Smooth muscle cell of the coronary artery (primary cell): ENCODE data around the gene IVD. TPM values are rescaled to one million over a fixed set of nuclear protein-coding genes. Genes with fewer than 3 reads are reported as not detected.

Experiments used
- total RNA-seq: library from RNA; depleted of rRNA; stranded (reverse); fragments of >200 nt; gene quantifications from 2 replicates; pipeline ENCODE4 v1.2.3, GENCODE V29; 2014; ENCODE audit warnings: low replicate concordance

The IVD gene
- 34.0 and 55.6 TPM in 2 replicates for total RNA-seq

DNA sequence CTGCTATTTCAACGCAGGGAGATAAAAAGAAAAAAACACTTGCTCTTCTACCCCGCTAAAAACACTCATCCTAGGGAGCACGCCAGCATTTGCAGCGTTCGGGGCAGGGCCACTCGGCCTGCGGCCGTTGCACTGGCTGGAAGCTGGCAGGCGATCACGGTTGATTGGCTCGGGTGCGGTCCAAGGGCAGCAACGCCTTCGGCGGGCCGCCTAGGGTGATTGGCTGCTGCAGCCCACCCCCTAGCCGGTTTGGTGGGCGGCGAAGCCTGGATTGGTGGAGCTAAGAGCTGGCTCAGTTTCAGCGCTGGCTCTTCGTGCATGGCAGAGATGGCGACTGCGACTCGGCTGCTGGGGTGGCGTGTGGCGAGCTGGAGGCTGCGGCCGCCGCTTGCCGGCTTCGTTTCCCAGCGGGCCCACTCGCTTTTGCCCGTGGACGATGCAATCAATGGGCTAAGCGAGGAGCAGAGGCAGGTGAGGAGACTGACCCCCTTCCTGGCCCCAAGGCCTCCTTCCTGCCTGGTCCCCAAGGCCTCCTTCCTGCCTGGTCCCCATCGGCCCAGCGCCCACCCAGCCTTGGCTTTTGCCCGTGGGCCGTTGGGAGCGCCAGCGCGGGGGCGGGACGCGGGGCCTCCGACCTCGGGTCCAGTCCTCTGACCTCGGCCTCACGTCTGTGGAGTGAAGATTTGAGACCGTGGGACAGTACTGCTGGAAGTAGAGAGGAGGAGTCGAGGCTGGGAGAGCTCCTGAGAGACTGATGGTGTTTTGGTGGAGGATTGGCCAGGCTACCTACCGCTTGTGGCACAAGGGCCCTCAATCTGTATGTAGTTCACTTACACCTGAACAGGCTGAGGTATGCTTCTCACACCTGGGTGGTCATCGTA is at the start of gene IVD:
Gene IVD (plus strand): TSS at position 295 of the 881 bp plus-strand sequence. CDS start 33 bp downstream, at position 328.

DNA sequence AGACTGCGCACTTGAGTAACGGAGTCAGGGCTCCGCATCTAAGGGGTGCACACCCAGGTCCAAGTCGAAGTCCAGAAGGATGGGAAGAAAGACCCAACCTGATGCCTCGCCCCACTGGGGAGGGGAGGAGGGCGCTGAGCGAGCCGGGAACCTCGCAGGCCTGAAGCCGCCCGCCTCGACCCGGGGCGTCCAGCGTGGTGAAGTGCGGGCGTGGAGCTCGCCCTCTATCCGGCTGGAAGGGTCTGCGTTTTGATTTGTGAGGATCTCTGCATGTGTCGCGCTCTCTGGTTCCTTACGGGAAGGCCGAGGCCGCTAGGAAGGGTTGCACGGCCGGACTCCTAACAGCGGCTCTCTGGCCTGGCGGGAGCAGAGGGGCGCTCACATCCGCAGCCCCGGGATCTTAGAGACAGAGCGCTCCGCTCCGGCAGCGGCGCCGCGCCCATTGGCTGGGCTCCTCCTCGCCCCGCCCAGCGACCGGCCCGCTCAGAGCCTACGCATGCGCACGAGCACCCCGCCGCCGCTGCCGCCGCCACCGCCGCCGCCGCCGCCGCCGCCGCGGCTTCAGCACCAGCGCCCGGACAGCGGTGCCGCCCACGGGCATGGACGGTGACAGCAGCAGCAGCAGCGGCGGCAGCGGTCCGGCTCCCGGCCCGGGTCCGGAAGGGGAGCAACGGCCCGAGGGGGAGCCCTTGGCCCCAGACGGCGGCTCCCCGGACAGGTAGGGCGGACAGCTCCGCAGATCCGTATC is 47.7 kb upstream of the IVD start, which contains the start of gene DISP2:
Gene DISP2 (plus strand): TSS at position 497 of the 748 bp plus-strand sequence. CDS start 103 bp downstream, at position 600.

DNA sequence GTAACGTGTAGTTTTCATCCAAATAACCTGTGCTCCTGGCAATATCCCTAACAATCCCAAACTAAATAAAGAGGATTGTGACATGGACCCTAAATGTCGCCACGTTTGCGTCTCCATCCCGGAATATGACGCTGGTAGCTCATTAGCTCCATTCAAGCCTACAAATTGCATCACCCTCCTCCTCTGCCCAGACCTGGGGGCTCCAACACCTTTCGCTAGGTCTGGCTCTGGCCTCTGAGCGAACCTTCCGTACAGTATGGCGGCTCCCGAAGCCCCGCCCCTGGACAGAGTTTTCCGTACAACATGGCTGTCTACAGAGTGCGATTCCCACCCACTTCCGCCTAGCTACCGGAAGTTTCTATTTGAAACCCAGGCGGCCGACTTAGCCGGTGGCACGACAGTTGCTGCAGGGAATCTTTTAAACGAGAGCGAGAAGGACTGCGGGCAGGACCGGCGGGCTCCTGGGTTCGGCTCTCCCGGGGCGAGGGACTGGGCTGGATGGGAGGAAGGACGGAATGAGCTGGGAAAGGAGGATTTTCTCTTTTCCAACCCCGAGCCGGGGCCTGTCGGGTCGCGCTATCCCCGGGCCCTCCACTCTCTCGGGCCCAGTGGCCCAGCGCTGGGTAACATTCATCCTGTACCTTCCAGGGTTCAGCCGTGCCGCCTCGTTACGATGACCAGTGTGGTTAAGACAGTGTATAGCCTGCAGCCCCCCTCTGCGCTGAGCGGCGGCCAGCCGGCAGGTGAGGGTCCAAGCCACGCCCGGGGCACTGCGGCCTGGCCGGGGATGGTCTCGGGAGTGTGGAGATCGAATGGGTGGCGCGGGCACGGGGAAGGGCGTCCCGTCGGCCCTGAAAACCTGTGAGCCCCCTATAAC is 22.8 kb upstream of the IVD start, which contains the start of gene KNSTRN:
Gene KNSTRN (plus strand): TSS at position 142 of the 877 bp plus-strand sequence. CDS start 115 bp downstream, at position 257.

DNA sequence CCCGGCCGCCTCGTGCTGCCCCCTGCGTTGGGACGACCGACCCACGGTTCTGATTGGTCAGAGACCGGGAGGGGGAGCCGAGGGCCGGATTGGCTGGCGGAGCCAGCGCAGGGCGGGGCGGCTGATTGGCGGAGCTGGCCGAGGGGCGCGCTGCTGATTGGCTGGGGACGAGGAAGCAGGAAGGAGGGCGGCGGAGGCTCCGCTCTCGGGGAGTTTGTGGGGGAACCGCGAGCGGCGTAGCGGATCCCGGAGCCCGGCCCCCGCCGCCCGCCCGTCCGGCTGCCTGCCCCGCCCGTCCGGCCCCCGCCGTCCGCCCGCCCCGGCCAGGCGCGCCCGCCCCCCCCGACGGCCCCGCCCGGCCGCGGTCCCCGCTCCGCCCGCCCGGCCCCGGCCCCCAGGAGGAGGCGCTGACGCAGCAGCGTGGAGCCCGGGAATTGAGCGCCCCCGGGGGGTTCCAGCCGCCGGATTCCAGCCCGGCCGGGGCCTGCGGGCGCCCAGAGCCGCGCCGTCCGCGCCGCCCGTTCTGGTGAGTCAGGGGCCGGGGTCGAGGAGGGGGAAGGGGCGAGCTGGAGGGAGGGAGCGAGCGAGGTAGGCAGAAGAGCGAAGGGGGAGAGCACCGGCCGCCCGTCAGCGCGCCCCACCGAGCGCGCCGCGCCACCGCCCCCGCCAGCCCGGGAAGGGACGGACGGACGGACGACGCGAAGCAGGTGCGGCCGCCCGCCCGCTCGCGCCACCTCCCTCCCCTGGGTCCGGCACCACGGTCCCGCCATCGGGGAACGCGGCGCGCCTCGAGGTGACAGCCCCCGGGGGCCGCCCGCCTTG is 35.4 kb downstream of the IVD start, which contains the start of gene BAHD1:
Gene BAHD1 (plus strand): TSS at position 211 of the 822 bp plus-strand sequence. CDS start 17,512 bp downstream, outside the sequence.

GRCh38 chr15:40470423-40471104 is 65.0 kb downstream of the IVD start, which contains the start of gene CHST14:
TSS of gene CHST14 (plus strand) at chr15:40470984. CDS start at chr15:40471214, 230 bp downstream.

Other genes with a start within 250 kb of the IVD start
- gene BUB1B, start 244.7 kb upstream of the IVD start, total RNA-seq = 2.9 and 7.0 TPM in 2 replicates
- not detected in 2 replicates for gene PAK6, start 166.7 kb upstream of the IVD start, total RNA-seq
- not detected in 2 replicates for gene ANKRD63, start 122.7 kb upstream of the IVD start, total RNA-seq
- 0.12 and 0.23 TPM in 2 replicates for gene PLCB2, start 97.9 kb upstream of the IVD start, total RNA-seq
- 4.2 and 13.8 TPM in 2 replicates for gene INAFM2, start 82.1 kb upstream of the IVD start, total RNA-seq
- 17.8 and 38.0 TPM in 2 replicates for gene CCDC9B, start 64.9 kb upstream of the IVD start, total RNA-seq
- not detected in 2 replicates for gene PHGR1, start 54.8 kb upstream of the IVD start, total RNA-seq
- under 0.01 and 0.12 TPM in 2 replicates for gene DISP2, start 47.6 kb upstream of the IVD start, total RNA-seq
- 10.5 and 27.1 TPM in 2 replicates for gene KNSTRN, start 23.1 kb upstream of the IVD start, total RNA-seq
- gene BAHD1, start 35.2 kb downstream of the IVD start, total RNA-seq = 4.1 and 4.2 TPM in 2 replicates
- 3.3 and 8.1 TPM in 2 replicates for gene CHST14, start 65.2 kb downstream of the IVD start, total RNA-seq
- 10.2 and 20.2 TPM in 2 replicates for gene CCDC32, start 159.2 kb downstream of the IVD start, total RNA-seq
- gene RPUSD2, start 163.5 kb downstream of the IVD start, total RNA-seq = 12.9 and 14.7 TPM in 2 replicates
- 0.12 and 3.8 TPM in 2 replicates for gene KNL1, start 188.5 kb downstream of the IVD start, total RNA-seq